Esophagus muscularis mucosa (tissue), 4 donors: Measurements from ENCODE around the gene DDO.

Experiments used
- CTCF ChIP-seq, 3 experiments: fragments of 200-600 bp in 2 of 3; fragments of 450-650 bp in 1 of 3; sonication (generic) in 2 of 3; IDR thresholded peaks; one replicate each; pipeline ENCODE4 v1.5.1; 2017 to 2019; ENCODE audit warnings: antibody characterized with exemption in 3 of 3, mild to moderate bottlenecking in 2 of 3, moderate library complexity in 1 of 3
- EP300 ChIP-seq: sonication (generic); formaldehyde crosslinking; IDR thresholded peaks from one replicate; pipeline ENCODE4 v1.6.1; 2017; ENCODE audit warnings: antibody characterized with exemption
- POLR2AphosphoS5 ChIP-seq, 2 donors: sonication (generic); formaldehyde crosslinking; IDR thresholded peaks; one replicate each; pipeline ENCODE4 v1.6.1; 2017; ENCODE audit warnings: antibody characterized with exemption in 2 of 2

- TF ChIP-seq CTCF (IDR thresholded peaks at IDR 0.05) (no peak), POLR2AphosphoS5 (IDR thresholded peaks at IDR 0.05) (no peak), EP300 (no peak)
These were observed 56.7 kb downstream of the DDO start for GRCh38 chr6:110358553-110359160.
